Spleen (tissue), 7 donors: ENCODE data around the gene ALK.

Experiments used
- CTCF ChIP-seq, 11 experiments: fragments of 200-600 bp in 7 of 11; fragments of 450-650 bp in 4 of 11; sonication (generic) in 4 of 11; IDR thresholded peaks in 8 of 11; conservative IDR thresholded peaks in 3 of 11; 1 replicate in 7 of 11; 2 replicates in 4 of 11; pipeline versions ENCODE4 v1.4.0 to v1.8.0; 2016 to 2021; ENCODE audit warnings: antibody characterized with exemption in 11 of 11, inconsistent platforms in 4 of 11, mild to moderate bottlenecking in 1 of 11
- POLR2AphosphoS5 ChIP-seq, 3 donors: sonication (generic); formaldehyde crosslinking; IDR thresholded peaks; one replicate each; pipeline ENCODE4 v1.5.1; 2017; ENCODE audit warnings: antibody characterized with exemption in 3 of 3
- donor health status: DM: no; HTN: no; CAD: no; lungs with moderate emphysema.
- donor health status: DM: no; HTN: no; CAD: no.
- donor health status: DM: no; HTN: no; CAD: no.

- TF ChIP-seq CTCF (IDR thresholded peaks at IDR 0.05 in 8 of 11, conservative IDR thresholded peaks at IDR 0.05 in 3 of 11) (no peak), POLR2AphosphoS5 (IDR thresholded peaks at IDR 0.05) (no peak)
Observed at GRCh38 chr2:29918941-29919340, 2.4 kb downstream of the ALK start.
